Caco-2 (cell line): ENCODE results near the gene TRIM64C. TPM values are rescaled to one million over a fixed set of nuclear protein-coding genes. Genes with fewer than 3 reads are reported as not detected.

Source experiments
- total RNA-seq: library from RNA; stranded (reverse); gene quantifications from 2 replicates; pipeline ENCODE4 v1.2.3, GENCODE V29; 2022

The TRIM64C gene
- total RNA-seq, 1 experiment from 2014 or later, result not detected

Other genes with a start within 250 kb of the TRIM64C start
- gene TRIM51G, start 75.2 kb downstream of the TRIM64C start, total RNA-seq, result not detected in 2 replicates
- not detected in 2 replicates for gene TRIM49B, start 30.3 kb downstream of the TRIM64C start, total RNA-seq
- gene FOLH1, start 149.5 kb upstream of the TRIM64C start, total RNA-seq, result not detected in 2 replicates